GM12891 (cell line): ENCODE data around the gene TLR2. TPM values are rescaled to one million over a fixed set of nuclear protein-coding genes. Genes with fewer than 3 reads are reported as not detected.
A peak's percentile ranks its signal among the peaks of the same experiment; 100 is the strongest.

Experiments used
- DNase-seq: peaks from one replicate; pipeline ENCODE4 v3.0.0; 2011; ENCODE audit warnings: low spot score; ENCODE audit not compliant: insufficient read length
- FAIRE-seq: peaks from 2 replicates; lab custom pipeline; 2011; peaks lifted over from hg19 to GRCh38; lab: Jason Lieb, UNC
- PAX5 ChIP-seq: IDR thresholded peaks from 2 replicates; pipeline ENCODE4 v1.6.1; 2011; ENCODE audit warnings: low read length, moderate library complexity, mild to moderate bottlenecking; ENCODE audit not compliant: insufficient read depth, severe bottlenecking
- POLR2A ChIP-seq: IDR thresholded peaks from 2 replicates; pipeline ENCODE4 v1.6.1; 2011; ENCODE audit warnings: low read depth, low read length, control low read depth
- POLR2AphosphoS5 ChIP-seq: IDR thresholded peaks from 2 replicates; pipeline ENCODE4 v1.6.1; 2011; ENCODE audit warnings: low read depth, low read length, control low read depth
- POU2F2 ChIP-seq: IDR thresholded peaks from 2 replicates; pipeline ENCODE4 v1.6.1; 2011; ENCODE audit warnings: low read depth, mild to moderate bottlenecking, control low read depth, low read length, moderate library complexity
- SPI1 ChIP-seq: IDR thresholded peaks from 2 replicates; pipeline ENCODE4 v1.6.1; 2011; ENCODE audit warnings: low read depth, low read length, control low read depth
- TAF1 ChIP-seq: IDR thresholded peaks from 2 replicates; pipeline ENCODE4 v1.6.1; 2011; ENCODE audit warnings: low read depth, low read length, control low read depth
- polyA plus RNA-seq: library from polyadenylated mRNA; unstranded; fragments of >200 nt; gene quantifications from one replicate; pipeline ENCODE4 v1.2.1, GENCODE V29; 2012; ENCODE audit warnings: low read depth, missing spikeins, inconsistent platforms; ENCODE audit not compliant: missing spikeins

The TLR2 gene, protein sequence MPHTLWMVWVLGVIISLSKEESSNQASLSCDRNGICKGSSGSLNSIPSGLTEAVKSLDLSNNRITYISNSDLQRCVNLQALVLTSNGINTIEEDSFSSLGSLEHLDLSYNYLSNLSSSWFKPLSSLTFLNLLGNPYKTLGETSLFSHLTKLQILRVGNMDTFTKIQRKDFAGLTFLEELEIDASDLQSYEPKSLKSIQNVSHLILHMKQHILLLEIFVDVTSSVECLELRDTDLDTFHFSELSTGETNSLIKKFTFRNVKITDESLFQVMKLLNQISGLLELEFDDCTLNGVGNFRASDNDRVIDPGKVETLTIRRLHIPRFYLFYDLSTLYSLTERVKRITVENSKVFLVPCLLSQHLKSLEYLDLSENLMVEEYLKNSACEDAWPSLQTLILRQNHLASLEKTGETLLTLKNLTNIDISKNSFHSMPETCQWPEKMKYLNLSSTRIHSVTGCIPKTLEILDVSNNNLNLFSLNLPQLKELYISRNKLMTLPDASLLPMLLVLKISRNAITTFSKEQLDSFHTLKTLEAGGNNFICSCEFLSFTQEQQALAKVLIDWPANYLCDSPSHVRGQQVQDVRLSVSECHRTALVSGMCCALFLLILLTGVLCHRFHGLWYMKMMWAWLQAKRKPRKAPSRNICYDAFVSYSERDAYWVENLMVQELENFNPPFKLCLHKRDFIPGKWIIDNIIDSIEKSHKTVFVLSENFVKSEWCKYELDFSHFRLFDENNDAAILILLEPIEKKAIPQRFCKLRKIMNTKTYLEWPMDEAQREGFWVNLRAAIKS
- 0.08 TPM for polyA plus RNA-seq

GRCh38 chr4:153684182-153684970 is at the start of gene TLR2:
TSS of gene TLR2 (plus strand) at chr4:153684280. CDS start at chr4:153702908, 18,628 bp downstream.
- DNase-seq, result peak; percentile 64
- no peak for FAIRE-seq
- TF ChIP-seq POU2F2 (no peak), TAF1 (no peak), POLR2AphosphoS5 (no peak), SPI1 (no peak), POLR2A (no peak), PAX5 (no peak)

- FAIRE-seq, result no peak
- no peak for TF ChIP-seq SPI1
- TF ChIP-seq PAX5, result no peak
- no peak for TF ChIP-seq POLR2AphosphoS5
- TF ChIP-seq TAF1, result no peak
- TF ChIP-seq POLR2A, result no peak
- no peak for TF ChIP-seq POU2F2
- no peak for DNase-seq
Measured at GRCh38 chr4:153634738-153635353, 49.2 kb upstream of the TLR2 start.

DNA sequence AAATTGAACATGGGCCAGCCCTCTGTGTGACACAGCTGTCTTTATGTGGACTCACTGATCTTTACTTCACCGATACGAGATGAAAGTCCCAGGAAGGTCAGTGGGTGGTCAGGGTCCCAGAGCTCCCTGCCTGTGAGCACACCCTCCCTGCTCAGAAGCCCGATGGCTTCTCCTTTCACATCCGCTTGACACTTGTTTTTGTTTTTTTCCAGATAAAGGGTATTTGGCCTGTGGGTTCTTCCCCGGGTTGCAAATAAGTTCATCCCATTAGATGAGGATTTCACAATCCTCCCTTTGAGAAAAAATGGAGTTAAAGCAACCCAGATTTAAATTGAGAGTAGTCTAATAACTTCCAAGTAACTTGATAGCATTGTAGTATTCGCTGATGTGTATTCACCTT is 48.2 kb upstream of the TLR2 start:
- TF ChIP-seq PAX5 (no peak), POU2F2 (no peak), POLR2A (no peak), POLR2AphosphoS5 (no peak), SPI1 (no peak), TAF1 (no peak)
- DNase-seq, result no peak
- FAIRE-seq, result no peak

- FAIRE-seq, result no peak
- TF ChIP-seq TAF1 (no peak), POLR2A (peak; percentile 66), POLR2AphosphoS5 (0 out of 2 replicates have a peak, but pooled peaks have one; percentile 64)
- DNase-seq, result no peak
Measured at GRCh38 chr4:153637201-153637600, 46.9 kb upstream of the TLR2 start.

DNA sequence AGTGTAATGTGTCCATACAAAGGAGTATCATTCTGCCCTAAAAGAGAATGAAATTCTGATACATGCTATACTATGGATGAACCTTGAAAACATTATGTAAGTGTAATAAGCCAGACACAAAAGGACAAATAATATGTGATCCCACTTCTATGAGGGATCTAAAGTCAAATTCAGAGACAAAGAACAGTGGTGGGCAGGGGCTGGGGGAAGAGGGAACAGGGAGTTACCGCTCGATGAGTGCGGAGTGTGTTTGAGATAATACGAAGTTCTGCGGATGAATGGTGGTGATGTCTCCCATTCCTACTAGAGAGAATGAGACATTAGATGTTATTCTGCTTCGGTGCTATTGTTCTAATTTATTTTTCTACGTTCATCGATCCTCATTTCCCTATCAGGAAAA is 46.1 kb upstream of the TLR2 start:
- no peak for TF ChIP-seq PAX5
- TF ChIP-seq POLR2A, result peak; percentile 11; the same call in 1 of the 2 replicates
- FAIRE-seq, result no peak

DNA sequence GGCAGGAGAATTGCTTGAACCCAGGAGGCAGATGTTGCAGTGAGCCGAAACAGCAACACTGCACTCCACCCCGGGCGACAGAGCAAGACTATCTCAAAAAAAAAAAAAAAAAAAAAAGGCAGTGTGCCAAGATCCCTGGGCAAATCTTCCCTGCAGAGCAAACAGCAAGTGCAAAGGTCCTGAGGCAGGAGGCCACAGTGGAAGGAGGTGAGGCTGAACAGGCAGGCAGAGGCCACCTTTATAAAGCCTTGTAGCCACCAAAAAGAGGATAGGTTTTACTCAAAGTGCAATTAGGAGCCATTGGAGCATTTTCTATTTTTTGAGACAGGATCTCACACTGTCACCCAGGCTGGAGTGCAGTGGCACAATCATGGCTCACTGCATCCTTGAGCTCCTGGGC is 45.1 kb upstream of the TLR2 start:
- TF ChIP-seq TAF1 (no peak), PAX5 (no peak), POLR2A (no peak), POLR2AphosphoS5 (no peak), SPI1 (no peak), POU2F2 (no peak)
- no peak for DNase-seq
- FAIRE-seq, result no peak

More for the DNA sequence above, 46.1 kb upstream of the TLR2 start:
- DNase-seq, result no peak

GRCh38 chr4:153639833-153640802 is 44.0 kb upstream of the TLR2 start:
- FAIRE-seq, result no peak
- DNase-seq, result no peak
- TF ChIP-seq POLR2A, result no peak
- no peak for TF ChIP-seq POU2F2
- TF ChIP-seq TAF1, result no peak
- TF ChIP-seq SPI1, result no peak
- no peak for TF ChIP-seq PAX5
- no peak for TF ChIP-seq POLR2AphosphoS5

- DNase-seq, result no peak
- TF ChIP-seq POLR2A (no peak), SPI1 (peak; percentile 28; the same call in 1 of the 2 replicates), PAX5 (no peak), TAF1 (no peak), POU2F2 (no peak), POLR2AphosphoS5 (no peak)
- peak; percentile 75 for FAIRE-seq
Measured at GRCh38 chr4:153641532-153641931, 42.5 kb upstream of the TLR2 start.
